GM12872 (cell line): Measurements from ENCODE around the gene FBLN5.

Experiments used
- TF ChIP-seq, protein P1 (sequence below): IDR thresholded peaks from 3 replicates; pipeline ENCODE4 v1.5.1; 2011; ENCODE audit warnings: low read depth, mild to moderate bottlenecking, low read length, moderate library complexity; ENCODE audit not compliant: insufficient read depth

Gene FBLN5

DNA sequence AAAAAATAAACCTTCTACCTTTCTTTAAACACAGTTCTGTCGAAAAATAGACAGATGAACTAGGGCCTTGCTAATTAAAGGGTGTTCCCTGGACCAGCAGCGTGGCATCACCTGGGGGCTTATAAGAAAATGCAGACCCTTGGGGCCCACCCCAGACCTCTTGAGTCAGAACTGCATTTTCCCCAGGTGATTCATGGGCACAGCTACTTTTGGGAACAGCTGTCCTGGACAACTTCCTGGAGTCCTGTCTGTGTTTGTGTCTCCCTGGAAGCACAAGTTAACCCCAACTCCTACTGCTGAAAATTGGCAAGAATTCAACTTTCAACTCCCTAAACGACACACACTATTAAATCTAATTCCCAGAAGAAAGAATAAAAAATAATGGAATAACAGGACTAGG lies 17.8 kb downstream of the FBLN5 start:
- TF ChIP-seq, protein P1, sequence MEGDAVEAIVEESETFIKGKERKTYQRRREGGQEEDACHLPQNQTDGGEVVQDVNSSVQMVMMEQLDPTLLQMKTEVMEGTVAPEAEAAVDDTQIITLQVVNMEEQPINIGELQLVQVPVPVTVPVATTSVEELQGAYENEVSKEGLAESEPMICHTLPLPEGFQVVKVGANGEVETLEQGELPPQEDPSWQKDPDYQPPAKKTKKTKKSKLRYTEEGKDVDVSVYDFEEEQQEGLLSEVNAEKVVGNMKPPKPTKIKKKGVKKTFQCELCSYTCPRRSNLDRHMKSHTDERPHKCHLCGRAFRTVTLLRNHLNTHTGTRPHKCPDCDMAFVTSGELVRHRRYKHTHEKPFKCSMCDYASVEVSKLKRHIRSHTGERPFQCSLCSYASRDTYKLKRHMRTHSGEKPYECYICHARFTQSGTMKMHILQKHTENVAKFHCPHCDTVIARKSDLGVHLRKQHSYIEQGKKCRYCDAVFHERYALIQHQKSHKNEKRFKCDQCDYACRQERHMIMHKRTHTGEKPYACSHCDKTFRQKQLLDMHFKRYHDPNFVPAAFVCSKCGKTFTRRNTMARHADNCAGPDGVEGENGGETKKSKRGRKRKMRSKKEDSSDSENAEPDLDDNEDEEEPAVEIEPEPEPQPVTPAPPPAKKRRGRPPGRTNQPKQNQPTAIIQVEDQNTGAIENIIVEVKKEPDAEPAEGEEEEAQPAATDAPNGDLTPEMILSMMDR, result no peak

DNA sequence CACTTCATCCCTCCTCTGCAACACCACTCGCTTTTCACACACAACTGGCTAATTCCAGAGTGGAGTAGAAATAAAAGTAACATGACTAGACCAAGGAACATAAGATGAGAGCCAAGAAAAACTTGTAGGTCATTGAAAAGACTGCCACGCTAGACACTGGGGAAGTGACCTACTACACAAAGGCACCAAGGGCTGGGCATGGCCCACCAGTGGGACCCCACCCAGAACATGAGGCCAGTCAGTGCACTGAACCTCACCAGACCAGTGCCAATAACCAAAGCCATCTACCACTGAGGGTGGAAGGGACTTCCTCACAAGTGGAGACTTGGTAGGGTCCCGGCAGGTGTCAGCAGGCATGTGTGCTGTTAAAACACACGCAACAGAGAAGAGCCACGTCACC lies 19.7 kb downstream of the FBLN5 start:
- TF ChIP-seq, protein P1, result no peak

DNA sequence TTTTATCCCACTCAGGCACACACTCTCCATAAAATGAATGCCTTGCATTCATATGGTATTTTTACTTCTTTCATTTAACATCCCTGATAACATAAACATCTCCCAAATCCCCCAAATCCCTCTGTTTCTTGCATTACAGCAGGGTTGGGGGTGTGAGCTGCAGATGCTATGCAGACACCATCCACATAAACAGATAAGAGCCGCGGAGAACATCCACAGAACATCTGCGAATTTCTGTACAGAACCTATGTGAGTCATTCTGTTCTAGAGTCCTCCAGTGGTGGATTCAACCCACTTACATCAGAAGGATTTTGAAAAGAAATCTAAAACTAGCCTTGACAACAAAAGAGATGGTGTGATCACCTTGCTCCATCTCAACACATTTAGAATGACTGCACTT lies 20.3 kb downstream of the FBLN5 start:
- TF ChIP-seq, protein P1, result no peak

DNA sequence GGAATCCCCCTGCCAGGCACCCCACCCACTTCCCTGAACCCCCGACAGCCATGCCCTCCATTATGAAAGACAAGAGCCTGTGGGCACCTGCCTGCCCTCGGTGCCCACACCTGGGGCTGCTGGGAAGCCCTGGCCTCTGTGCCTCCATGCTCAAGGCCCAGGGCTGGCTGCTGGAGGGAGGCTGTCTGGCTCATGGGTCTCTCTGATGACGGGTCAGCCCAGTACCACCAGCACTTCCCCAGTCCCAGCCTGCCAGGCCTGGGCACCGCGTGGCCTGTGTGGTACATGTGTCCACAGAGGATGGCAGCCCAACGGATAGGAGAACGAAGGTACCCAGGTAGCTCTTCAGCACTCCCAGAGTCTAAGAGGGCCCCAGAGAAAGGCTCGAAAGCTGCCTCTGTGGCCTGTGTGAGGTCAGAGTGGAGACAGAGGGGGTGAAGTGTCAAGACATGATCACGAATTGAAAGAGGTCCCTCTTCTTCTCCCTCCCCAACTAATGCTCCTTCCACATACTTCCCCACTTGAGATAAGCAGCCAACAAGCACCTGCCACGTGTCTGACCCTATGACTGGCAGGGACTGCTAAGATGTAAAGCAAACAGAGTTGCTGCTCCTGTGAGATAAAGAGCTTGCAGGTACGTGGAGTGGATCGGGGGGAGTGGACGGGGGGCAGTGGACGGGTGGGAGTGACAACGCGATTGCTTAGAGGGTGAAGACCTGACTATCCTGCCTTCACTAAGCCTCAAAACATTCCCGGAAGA lies 21.2 kb downstream of the FBLN5 start:
- TF ChIP-seq, protein P1, result no peak

DNA sequence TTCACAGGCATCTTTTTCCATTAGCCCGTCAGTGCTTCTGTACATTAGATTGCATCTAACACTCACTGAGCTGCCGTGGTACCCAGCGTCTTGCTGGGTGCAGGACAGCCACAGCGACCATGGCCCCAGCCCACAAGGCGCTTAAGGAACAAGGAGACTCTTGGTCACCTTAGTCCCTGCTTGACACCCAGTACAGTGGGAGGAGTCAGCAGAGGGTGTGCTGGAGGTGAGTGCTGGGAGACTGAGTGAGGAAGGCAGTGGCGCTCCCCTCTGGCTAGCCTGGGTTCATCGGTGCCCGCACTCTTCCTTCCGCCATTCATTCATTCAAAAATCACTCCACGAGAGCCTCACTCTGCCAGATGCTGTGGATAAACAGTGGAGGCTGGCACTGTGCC lies 21.8 kb downstream of the FBLN5 start:
- TF ChIP-seq, protein P1, result no peak

DNA sequence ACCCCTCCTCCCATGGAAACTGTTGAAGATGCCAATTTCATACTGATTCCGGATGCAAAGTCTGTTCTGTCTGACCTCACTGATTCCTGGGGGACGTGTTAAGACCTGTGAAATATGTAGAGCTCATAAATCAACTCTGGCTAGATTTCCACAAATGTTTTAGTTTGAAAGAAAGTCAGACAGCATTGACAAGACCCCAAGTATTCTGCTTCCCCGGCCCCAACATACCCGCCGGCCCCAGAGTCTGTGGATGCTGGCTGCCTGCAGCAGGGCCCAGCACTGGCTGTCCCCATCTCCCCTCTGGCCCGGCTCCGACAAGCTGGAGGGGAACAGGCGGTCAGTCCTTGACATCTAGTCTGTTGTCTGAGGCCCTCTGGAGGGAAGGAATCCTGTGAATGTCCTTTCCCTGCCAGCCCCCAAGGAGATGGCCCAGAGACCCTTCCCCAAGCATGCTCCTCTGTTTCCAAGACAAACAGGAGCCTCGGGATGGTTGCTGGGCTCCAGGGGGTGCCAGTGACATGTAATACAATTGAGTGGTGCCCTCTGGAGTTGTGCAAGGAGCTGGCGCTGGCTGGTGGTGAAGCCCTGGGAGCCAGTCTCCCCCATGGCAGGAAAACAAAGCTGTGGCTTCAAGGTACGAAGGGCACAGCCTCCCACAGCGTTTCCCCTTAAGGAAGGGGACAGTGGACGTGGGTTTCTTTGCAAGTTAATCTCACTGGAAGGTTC lies 22.3 kb downstream of the FBLN5 start:
- TF ChIP-seq, protein P1, result no peak

DNA sequence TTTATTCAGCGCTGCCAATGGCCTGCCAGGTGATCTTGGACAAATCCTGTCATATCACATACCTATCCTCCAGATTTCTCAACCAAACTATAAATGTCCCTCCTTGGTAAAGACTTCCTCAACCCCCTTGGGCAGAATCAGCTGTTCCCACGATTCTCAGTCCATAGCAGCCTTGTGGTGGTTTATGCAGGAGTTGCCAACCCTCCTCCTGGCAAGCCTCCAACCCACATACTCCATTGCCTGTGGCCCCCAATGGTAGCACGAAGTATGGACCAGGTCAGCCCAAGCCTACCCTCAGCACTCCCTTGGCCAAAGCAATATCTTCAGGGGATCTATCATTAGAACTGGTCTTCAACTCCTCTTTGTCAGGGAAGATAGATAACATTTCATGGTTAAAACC lies 27.0 kb downstream of the FBLN5 start:
- TF ChIP-seq, protein P1, result no peak
